ENCODE measurements around the gene SLC27A5. TPM values are rescaled to one million over a fixed set of nuclear protein-coding genes. Genes with fewer than 3 reads are reported as not detected.
A peak's percentile ranks its signal among the peaks of the same experiment; 100 is the strongest.

Gene SLC27A5
- total and polyA plus RNA-seq, 5 donors from 2014 or later: 5.5 to 26.7 (median 17.5) TPM

DNA sequence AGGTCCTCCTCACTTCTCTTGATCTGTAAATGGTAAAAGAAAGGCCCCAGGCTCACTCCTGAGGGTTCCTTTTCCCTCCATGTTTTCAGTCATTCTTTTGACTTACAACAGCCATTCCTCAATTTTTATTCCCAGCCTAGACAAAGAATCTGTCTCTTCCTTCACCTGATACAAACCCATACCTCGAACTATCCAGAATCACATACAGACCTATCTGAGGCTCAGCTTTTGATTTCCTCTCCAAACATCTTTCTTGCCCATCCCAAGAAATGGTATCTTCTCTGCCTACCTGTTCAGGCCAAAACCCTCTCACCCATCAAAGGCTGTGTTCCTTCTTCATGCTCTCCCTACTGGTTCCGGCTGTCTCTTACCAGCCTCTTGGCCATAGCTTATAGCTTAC, 40.9 kb upstream of the SLC27A5 start:
- no peak overlapping the region for H3K27ac ChIP-seq (ENCODE audit: insufficient read depth, low read length, poor library complexity, severe bottlenecking)
- DNase-seq (no peak), ATAC-seq (ENCODE audit: low read depth in 2 of 2) (no peak)
- no peak overlapping the region for H3K4me3 ChIP-seq (ENCODE audit: low read depth, low read length)
- Mint-ChIP-seq H3K4me3 (peak overlapping the region; percentile 3 to 93 (median 54)), H3K9me3 (peaks cover 0 to 2% (median 0%) of the 10 kb centered on the region in 7 donors), H3K4me1 (peaks cover 0 to 62% (median 30%) of the 10 kb centered on the region in 4 donors), H3K27ac (peak overlapping the region in 2 of 3 donors; percentile 68 to 99), H3K27me3 (no peaks in the 10 kb centered on the region), H3K36me3 (peaks cover 31% of the 10 kb centered on the region)
- H3K27me3 ChIP-seq (ENCODE audit: control insufficient read depth, insufficient read depth, low read length): no peaks in the 10 kb centered on the region
- peaks cover 38% of the 10 kb centered on the region for H3K4me1 ChIP-seq (ENCODE audit: control insufficient read depth, insufficient read depth, low read length, poor library complexity, severe bottlenecking)
- H3K36me3 ChIP-seq (ENCODE audit: control insufficient read depth, insufficient read depth, low read length): peaks cover 62% of the 10 kb centered on the region
- no peaks in the 10 kb centered on the region for H3K9me3 ChIP-seq (ENCODE audit: control insufficient read depth in 2 of 2, low read length in 2 of 2)

GRCh38 chr19:58551577-58552471, 40.0 kb upstream of the SLC27A5 start:
- peaks cover 35% of the 10 kb centered on the region for H3K4me1 ChIP-seq (ENCODE audit: control insufficient read depth, insufficient read depth, low read length, poor library complexity, severe bottlenecking)
- H3K4me3 Mint-ChIP-seq: peak overlapping the region in 2 of 4 donors; percentile 11 to 93
- ATAC-seq (ENCODE audit: low read depth in 2 of 2): no peak
- H3K36me3 Mint-ChIP-seq: peaks cover 31% of the 10 kb centered on the region
- H3K36me3 ChIP-seq (ENCODE audit: control insufficient read depth, insufficient read depth, low read length): peaks cover 67% of the 10 kb centered on the region
- no peaks in the 10 kb centered on the region for H3K27me3 ChIP-seq (ENCODE audit: control insufficient read depth, insufficient read depth, low read length)
- no peak overlapping the region for H3K27ac ChIP-seq (ENCODE audit: insufficient read depth, low read length, poor library complexity, severe bottlenecking)
- H3K27ac Mint-ChIP-seq: peak overlapping the region in 1 of 3 donors; percentile 99
- peaks cover 0 to 1% (median 0%) of the 10 kb centered on the region in 7 donors for H3K9me3 Mint-ChIP-seq
- no peak overlapping the region for H3K4me3 ChIP-seq (ENCODE audit: low read depth, low read length)
- DNase-seq: no peak
- no peaks in the 10 kb centered on the region for H3K9me3 ChIP-seq (ENCODE audit: control insufficient read depth in 2 of 2, low read length in 2 of 2)
- peaks cover 0 to 62% (median 28%) of the 10 kb centered on the region in 4 donors for H3K4me1 Mint-ChIP-seq
- H3K27me3 Mint-ChIP-seq: no peaks in the 10 kb centered on the region

DNA sequence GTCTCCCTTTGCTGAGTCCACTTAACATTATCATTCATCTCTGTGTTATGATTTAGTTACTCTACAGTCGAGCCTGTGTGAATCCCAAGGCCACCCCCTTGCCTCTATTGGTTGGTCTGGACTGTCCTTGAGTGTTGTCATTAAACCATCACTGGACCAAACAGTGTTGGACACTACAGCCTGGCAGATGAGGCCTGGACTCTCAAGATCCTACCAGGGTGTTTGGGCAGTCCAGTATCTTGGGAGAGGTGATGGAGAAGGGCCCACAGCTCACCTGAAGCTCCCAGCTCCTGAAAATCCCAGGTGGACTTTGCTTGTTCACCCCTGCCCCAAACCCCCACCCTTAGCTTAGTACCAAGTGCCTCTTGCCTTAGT, 39.3 kb upstream of the SLC27A5 start:
- Mint-ChIP-seq H3K36me3 (peaks cover 34% of the 10 kb centered on the region), H3K27ac (no peak overlapping the region), H3K9me3 (peaks cover 0 to 1% (median 0%) of the 10 kb centered on the region in 7 donors), H3K4me1 (peaks cover 0 to 62% (median 32%) of the 10 kb centered on the region in 4 donors), H3K4me3 (peak overlapping the region in 1 of 4 donors; percentile 93), H3K27me3 (no peaks in the 10 kb centered on the region)
- ATAC-seq (ENCODE audit: low read depth in 2 of 2) (no peak), DNase-seq (no peak)
- Histone ChIP-seq H3K4me3 (ENCODE audit: low read depth, low read length) (no peak overlapping the region), H3K27me3 (ENCODE audit: control insufficient read depth, insufficient read depth, low read length) (no peaks in the 10 kb centered on the region), H3K36me3 (ENCODE audit: control insufficient read depth, insufficient read depth, low read length) (peaks cover 60% of the 10 kb centered on the region), H3K27ac (ENCODE audit: insufficient read depth, low read length, poor library complexity, severe bottlenecking) (no peak overlapping the region), H3K9me3 (ENCODE audit: control insufficient read depth in 2 of 2, low read length in 2 of 2) (no peaks in the 10 kb centered on the region), H3K4me1 (ENCODE audit: control insufficient read depth, insufficient read depth, low read length, poor library complexity, severe bottlenecking) (peaks cover 41% of the 10 kb centered on the region)

- no peak overlapping the region for H3K27ac ChIP-seq (ENCODE audit: insufficient read depth, low read length, poor library complexity, severe bottlenecking)
- no peak overlapping the region for H3K4me3 ChIP-seq (ENCODE audit: low read depth, low read length)
- H3K36me3 ChIP-seq (ENCODE audit: control insufficient read depth, insufficient read depth, low read length): peaks cover 58% of the 10 kb centered on the region
- peaks cover 0 to 1% (median 0%) of the 10 kb centered on the region in 7 donors for H3K9me3 Mint-ChIP-seq
- peak overlapping the region in 1 of 4 donors; percentile 93 for H3K4me3 Mint-ChIP-seq
- H3K36me3 Mint-ChIP-seq: peaks cover 39% of the 10 kb centered on the region
- ATAC-seq (ENCODE audit: low read depth in 2 of 2): no peak
- H3K4me1 ChIP-seq (ENCODE audit: control insufficient read depth, insufficient read depth, low read length, poor library complexity, severe bottlenecking): peaks cover 41% of the 10 kb centered on the region
- no peaks in the 10 kb centered on the region for H3K9me3 ChIP-seq (ENCODE audit: control insufficient read depth in 2 of 2, low read length in 2 of 2)
- no peak for DNase-seq
- no peak overlapping the region for H3K27ac Mint-ChIP-seq
- H3K27me3 ChIP-seq (ENCODE audit: control insufficient read depth, insufficient read depth, low read length): no peaks in the 10 kb centered on the region
- H3K27me3 Mint-ChIP-seq: no peaks in the 10 kb centered on the region
- peaks cover 0 to 63% (median 38%) of the 10 kb centered on the region in 4 donors for H3K4me1 Mint-ChIP-seq
These were observed 38.8 kb upstream of the SLC27A5 start for GRCh38 chr19:58550362-58551122.

DNA sequence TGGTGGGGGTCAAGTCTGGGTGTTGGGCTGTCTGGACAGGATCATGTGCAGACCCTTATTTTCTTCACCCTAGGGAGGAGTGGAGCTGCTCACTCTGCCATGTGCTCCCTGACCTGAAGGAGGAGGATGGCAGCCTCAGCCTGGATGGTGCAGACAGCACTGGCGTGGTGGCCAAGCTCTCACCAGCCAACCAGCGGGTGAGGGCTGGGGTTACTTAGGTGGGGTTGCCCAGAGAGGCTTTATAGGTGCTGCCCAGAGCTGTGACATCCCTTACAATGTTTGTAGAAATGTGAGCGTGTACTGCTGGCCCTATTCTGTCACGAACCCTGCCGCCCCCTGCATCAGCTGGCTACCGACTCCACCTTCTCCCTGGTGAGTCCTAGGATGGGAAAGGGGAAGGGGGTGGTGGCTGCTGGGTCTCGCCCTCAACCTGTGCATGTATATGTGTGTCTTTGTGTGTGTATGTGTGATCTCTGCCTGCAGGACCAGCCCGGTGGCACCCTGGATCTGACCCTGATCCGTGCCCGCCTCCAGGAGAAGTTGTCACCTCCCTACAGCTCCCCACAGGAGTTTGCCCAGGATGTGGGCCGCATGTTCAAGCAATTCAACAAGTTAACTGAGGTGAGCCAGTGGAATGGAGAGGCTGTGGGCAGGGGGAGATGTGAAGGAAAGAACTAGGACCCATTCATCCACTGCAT, 38.0 kb upstream of the SLC27A5 start:
- H3K9me3 ChIP-seq (ENCODE audit: control insufficient read depth in 2 of 2, low read length in 2 of 2): no peaks in the 10 kb centered on the region
- Mint-ChIP-seq H3K27me3 (no peaks in the 10 kb centered on the region), H3K9me3 (peaks cover 0 to 1% (median 0%) of the 10 kb centered on the region in 7 donors), H3K27ac (no peak overlapping the region), H3K4me3 (peak overlapping the region in 1 of 4 donors; percentile 93), H3K4me1 (peaks cover 0 to 61% (median 38%) of the 10 kb centered on the region in 4 donors), H3K36me3 (peaks cover 39% of the 10 kb centered on the region)
- peaks cover 58% of the 10 kb centered on the region for H3K36me3 ChIP-seq (ENCODE audit: control insufficient read depth, insufficient read depth, low read length)
- no peaks in the 10 kb centered on the region for H3K27me3 ChIP-seq (ENCODE audit: control insufficient read depth, insufficient read depth, low read length)
- no peak for DNase-seq
- no peak overlapping the region for H3K4me3 ChIP-seq (ENCODE audit: low read depth, low read length)
- H3K4me1 ChIP-seq (ENCODE audit: control insufficient read depth, insufficient read depth, low read length, poor library complexity, severe bottlenecking): peaks cover 43% of the 10 kb centered on the region
- no peak overlapping the region for H3K27ac ChIP-seq (ENCODE audit: insufficient read depth, low read length, poor library complexity, severe bottlenecking)
- no peak for ATAC-seq (ENCODE audit: low read depth in 2 of 2)

DNA sequence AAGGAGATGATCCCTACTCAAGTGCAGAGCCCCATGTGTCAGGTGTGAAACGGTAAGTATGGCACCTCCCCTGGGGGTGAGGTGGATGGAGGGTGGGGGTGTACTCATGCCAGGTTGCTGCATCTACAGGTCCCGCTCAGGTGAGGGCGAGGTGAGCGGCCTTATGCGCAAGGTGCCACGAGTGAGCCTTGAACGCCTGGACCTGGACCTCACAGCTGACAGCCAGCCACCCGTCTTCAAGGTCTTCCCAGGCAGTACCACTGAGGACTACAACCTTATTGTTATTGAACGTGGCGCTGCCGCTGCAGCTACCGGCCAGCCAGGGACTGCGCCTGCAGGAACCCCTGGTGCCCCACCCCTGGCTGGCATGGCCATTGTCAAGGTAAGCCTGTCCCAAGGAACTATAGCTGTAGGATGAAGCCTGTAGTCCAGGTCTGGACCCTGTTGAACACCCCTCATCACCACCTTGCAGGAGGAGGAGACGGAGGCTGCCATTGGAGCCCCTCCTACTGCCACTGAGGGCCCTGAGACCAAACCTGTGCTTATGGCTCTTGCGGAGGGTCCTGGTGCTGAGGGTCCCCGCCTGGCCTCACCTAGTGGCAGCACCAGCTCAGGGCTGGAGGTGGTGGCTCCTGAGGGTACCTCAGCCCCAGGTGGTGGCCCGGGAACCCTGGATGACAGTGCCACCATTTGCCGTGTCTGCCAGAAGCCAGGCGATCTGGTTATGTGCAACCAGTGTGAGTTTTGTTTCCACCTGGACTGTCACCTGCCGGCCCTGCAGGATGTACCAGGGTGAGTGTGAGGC, 37.3 kb upstream of the SLC27A5 start:
- ATAC-seq (ENCODE audit: low read depth in 2 of 2): no peak
- H3K36me3 ChIP-seq (ENCODE audit: control insufficient read depth, insufficient read depth, low read length): peaks cover 58% of the 10 kb centered on the region
- no peaks in the 10 kb centered on the region for H3K27me3 ChIP-seq (ENCODE audit: control insufficient read depth, insufficient read depth, low read length)
- no peaks in the 10 kb centered on the region for H3K9me3 ChIP-seq (ENCODE audit: control insufficient read depth in 2 of 2, low read length in 2 of 2)
- Mint-ChIP-seq H3K36me3 (peaks cover 39% of the 10 kb centered on the region), H3K4me3 (peak overlapping the region in 1 of 4 donors; percentile 96), H3K9me3 (peaks cover 0 to 1% (median 0%) of the 10 kb centered on the region in 7 donors), H3K27me3 (peaks cover 2% of the 10 kb centered on the region), H3K4me1 (peaks cover 0 to 57% (median 34%) of the 10 kb centered on the region in 4 donors), H3K27ac (no peak overlapping the region)
- no peak overlapping the region for H3K4me3 ChIP-seq (ENCODE audit: low read depth, low read length)
- H3K4me1 ChIP-seq (ENCODE audit: control insufficient read depth, insufficient read depth, low read length, poor library complexity, severe bottlenecking): peaks cover 37% of the 10 kb centered on the region
- no peak overlapping the region for H3K27ac ChIP-seq (ENCODE audit: insufficient read depth, low read length, poor library complexity, severe bottlenecking)
- DNase-seq: no peak
